GM19328 (cell line): ENCODE results near the gene PHACTR1.

ENCODE experiments used
- ATAC-seq: cut with Tn5 transposase; IDR thresholded peaks from one replicate; pipeline ENCODE4 v1.9.1; 2021; ENCODE audit warnings: mild to moderate bottlenecking, moderate library complexity; ENCODE audit not compliant: unreplicated experiment

Gene PHACTR1

DNA sequence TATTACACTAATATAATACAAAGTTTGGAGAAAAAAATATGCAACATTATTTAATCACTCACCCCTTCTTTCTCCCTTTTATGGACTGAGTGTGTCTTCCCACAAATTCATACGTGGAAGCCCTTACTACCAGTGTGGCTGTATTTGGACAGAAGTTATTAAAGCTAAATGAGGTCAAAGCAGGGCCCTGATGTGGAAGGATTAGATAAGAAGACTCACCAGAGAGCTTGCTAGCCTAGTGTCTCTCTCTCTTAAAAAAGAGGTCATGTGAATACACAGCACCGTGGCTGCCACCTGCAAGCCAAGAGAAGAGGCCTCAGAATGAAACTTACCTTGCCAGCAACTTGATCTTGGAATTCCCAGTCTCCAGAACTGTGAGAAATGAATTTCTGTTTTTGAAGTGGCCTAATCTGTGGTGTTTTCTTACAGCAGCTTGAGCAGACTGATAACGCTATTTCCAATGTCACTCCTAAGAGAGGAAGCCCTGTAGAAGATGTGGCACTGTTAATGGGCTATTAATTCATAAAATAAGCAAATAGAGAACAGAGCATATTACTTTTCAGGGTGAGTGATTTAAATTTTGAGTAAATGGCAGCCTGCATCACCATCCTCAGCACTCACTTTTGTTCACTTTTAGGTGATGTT is 378.3 kb downstream of the PHACTR1 start:
- no peak for ATAC-seq

GRCh38 chr6:13096084-13096483 is 379.5 kb downstream of the PHACTR1 start:
- ATAC-seq, result no peak

- no peak for ATAC-seq
Measured at GRCh38 chr6:13097454-13097853, 380.9 kb downstream of the PHACTR1 start.

DNA sequence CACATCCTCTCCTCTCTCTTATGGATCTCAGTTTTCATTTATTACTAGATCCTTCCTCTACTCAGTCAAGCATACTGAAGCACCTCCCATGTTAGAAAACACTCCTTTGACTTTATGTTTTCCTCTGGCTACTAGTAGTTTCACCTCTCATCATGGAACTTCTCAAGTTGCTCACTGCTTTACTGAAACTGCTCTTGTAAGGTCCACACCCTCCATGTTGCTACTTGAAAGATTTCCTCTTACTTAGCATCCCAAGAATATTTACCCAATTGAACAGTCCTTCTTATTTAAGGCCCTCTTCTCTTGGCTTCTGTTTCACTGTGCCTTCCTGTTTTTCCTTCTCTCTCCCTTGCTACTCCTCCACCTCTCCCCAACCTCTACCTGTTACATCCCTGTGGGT is 381.4 kb downstream of the PHACTR1 start:
- no peak for ATAC-seq

GRCh38 chr6:13098793-13099570 is 382.4 kb downstream of the PHACTR1 start:
- no peak for ATAC-seq

- no peak for ATAC-seq
Measured at GRCh38 chr6:13099771-13100170, 383.2 kb downstream of the PHACTR1 start.

GRCh38 chr6:13101409-13101808 is 384.8 kb downstream of the PHACTR1 start:
- no peak for ATAC-seq

DNA sequence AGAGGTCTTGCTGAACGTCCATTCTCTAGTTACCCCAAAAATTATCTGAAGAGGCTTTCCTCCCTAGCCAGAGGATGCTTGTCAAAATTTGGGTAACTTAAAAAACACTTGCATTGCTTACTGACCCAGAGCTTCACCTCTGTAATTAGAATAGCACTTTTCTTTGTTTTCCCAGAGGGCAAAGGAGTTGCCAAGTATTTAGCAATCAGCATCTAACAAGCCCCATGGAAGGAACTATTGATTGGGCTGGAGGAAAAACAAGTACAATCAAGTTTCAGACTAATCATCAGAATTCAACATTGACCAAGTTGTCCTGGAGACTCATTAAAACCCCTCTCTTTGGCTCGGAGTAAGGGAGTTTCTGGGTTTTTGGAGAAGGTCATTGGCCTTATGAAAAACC is 385.4 kb downstream of the PHACTR1 start:
- no peak for ATAC-seq

DNA sequence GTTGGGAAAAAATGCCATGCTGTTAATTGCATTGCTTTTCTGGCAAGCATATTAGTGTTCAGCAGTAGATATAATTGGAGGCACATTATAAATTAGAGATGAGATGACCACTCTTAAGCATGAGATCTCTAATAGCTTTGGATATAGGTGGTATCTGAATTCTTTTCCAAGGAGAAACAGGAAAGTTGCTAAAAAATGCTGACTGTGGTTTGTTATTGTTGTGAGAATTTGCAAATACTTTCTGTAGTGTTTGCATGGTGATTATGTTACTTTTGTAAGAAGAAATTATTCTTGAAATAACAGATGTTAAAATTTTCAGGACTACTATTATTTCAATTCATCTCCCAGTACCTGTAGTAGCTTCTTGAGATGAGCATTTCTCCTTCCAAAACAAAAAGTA is 386.6 kb downstream of the PHACTR1 start:
- ATAC-seq, result no peak

GRCh38 chr6:13105139-13105538 is 388.6 kb downstream of the PHACTR1 start:
- ATAC-seq, result no peak

DNA sequence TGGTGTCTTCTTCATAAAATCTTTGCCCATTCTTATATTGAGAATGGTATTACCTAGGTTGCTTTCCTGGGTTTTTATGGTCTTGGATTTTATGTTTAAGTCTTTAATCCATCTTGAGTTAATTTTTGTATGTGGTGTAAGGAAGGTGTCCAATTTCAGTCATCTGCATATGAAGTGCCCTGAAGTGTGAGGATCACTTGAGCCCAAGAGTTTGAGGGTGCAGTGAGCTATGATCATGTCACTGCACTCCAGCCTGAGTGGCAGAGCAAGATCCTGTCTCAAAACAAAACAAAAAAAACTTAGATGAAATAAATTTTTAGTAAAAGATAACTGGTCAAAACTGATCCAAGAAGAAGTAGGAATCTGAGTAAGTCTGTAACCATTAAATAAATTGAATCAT is 396.4 kb downstream of the PHACTR1 start:
- no peak for ATAC-seq

DNA sequence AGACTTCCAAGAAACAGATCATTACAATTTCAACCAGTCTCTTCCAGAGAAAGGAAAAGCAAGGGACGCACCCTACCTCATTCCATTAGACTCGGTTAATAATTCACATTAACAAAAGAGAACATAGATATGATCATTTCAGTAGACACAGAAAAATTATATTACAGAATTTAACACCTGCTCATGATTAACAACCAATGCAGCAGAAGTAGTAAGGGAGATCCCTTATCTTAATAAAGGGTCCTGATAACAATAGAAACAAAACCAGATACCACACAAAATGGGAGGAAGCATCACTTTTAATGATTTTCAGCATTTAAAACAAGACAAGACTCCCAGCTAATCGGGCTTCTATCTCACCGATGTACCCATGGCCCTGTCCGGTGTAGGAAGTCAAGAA is 396.8 kb downstream of the PHACTR1 start:
- ATAC-seq, result no peak

GRCh38 chr6:13113981-13114593 is 397.5 kb downstream of the PHACTR1 start:
- ATAC-seq, result no peak

GRCh38 chr6:13116155-13116554 is 399.6 kb downstream of the PHACTR1 start:
- no peak for ATAC-seq

DNA sequence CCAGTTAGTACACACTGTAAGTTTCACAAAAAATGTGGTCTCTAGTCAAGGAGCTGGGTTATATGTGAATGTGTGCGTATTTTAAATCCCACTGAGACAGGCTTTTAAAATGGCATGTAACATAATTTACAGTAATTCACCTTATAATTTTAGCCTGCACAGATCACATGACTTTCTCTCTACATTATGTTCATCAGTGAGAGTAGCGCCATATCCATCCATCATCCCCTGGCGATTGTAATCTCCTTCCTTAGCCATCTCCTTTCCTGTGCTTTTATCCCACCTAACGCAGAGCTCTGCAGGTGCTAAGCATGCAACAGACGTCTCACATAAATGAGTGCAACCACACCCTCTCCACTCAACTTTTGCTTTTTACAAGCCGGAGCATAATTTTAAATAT is 401.0 kb downstream of the PHACTR1 start:
- ATAC-seq, result no peak

GRCh38 chr6:13119549-13119948 is 403.0 kb downstream of the PHACTR1 start:
- no peak for ATAC-seq

GRCh38 chr6:13120483-13121482 is 404.2 kb downstream of the PHACTR1 start:
- ATAC-seq, result no peak

DNA sequence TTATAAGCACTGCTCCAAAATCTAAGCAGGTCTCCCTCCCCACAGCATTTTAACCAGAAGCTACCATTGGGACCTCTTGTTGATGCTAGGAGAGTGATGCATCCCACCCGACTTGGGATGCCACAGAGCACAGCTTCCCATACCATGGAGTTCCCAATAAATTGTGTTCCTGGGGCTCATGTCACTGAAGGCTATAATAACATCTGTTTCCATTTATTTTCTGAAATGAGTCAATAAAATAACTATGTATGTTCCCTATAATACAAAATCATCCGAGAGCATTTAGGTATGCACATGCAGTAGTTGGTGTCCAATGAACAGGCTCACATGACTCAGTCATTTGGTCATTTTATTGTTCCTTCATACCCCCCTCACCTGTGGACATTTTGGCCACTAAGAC is 407.6 kb downstream of the PHACTR1 start:
- no peak for ATAC-seq

GRCh38 chr6:13125841-13126240 is 409.3 kb downstream of the PHACTR1 start:
- ATAC-seq, result no peak

- ATAC-seq, result no peak
Measured at GRCh38 chr6:13131935-13132661, 415.5 kb downstream of the PHACTR1 start.
